ENCODE data around the gene SNED1. TPM values are rescaled to one million over a fixed set of nuclear protein-coding genes. Genes with fewer than 3 reads are reported as not detected.

The SNED1 gene
- total and polyA plus RNA-seq, 2 experiments from 2014 or later, result 1.5 to 2.8 TPM

DNA sequence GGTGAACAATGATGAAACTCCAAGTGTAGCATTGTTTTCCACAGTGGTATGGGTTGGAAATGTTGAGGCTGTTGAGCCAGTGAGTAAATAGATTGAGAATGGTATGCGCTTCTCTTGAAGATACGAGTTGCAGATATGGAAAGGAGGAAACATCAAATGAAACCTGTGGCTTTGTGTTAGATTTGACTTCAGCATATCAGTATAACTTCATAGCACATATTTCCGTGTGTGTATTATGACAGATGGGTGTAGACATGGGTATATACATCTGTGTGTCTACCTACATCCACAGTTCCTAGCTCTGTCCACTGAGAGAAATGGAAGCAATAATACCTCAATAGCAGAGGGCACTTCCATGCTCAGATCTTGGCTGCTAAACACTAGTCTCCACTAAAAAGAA is 8.0 kb downstream of the SNED1 start:
- Histone ChIP-seq H3K4me1 (ENCODE audit: insufficient read depth) (peaks cover 19% of the 10 kb centered on the region), H3K9me2 (ENCODE audit: insufficient read depth) (no peaks in the 10 kb centered on the region), H4K20me1 (replicated peaks; ENCODE audit: insufficient read depth) (no peaks in the 10 kb centered on the region), H3F3A (replicated peaks; ENCODE audit: low read depth) (0 out of 2 replicates have a peak, but pooled peaks cover 4% of the 10 kb centered on the region), H3K27ac (ENCODE audit: low read depth) (no peak overlapping the region), H2AFZ (no peak overlapping the region), H3K79me2 (replicated peaks; ENCODE audit: insufficient read depth) (no peaks in the 10 kb centered on the region), H3K27me3 (ENCODE audit: insufficient read depth) (no peaks in the 10 kb centered on the region), H3K4me2 (no peak overlapping the region), H3K4me3 (no peak overlapping the region), H3K36me3 (ENCODE audit: insufficient read depth) (no peaks in the 10 kb centered on the region)
- ATAC-seq, result no peak
- Mint-ChIP-seq H3K4me3 (no peak overlapping the region), H3K9me3 (peaks cover 35% of the 10 kb centered on the region), H3K36me3 (ENCODE audit: low read depth) (peaks cover 23% of the 10 kb centered on the region), H3K27ac (no peak overlapping the region), H3K4me1 (peaks cover 20% of the 10 kb centered on the region), H3K27me3 (ENCODE audit: insufficient read depth, low read depth, poor library complexity) (peaks cover 14% of the 10 kb centered on the region)
- DNase-seq (ENCODE audit: low spot score), result no peak
- TF ChIP-seq ZNF462 (CRISPR knock-in tag; IDR thresholded peaks at IDR 0.05), result no peak
- TF ChIP-seq ZNF331 (CRISPR knock-in tag; IDR thresholded peaks at IDR 0.05; ENCODE audit: low read depth), result no peak
- no peak for TF ChIP-seq CREB1 (CRISPR knock-in tag; IDR thresholded peaks at IDR 0.05; ENCODE audit: low read depth)
- TF ChIP-seq EZH2phosphoT487 (IDR thresholded peaks at IDR 0.05; ENCODE audit: unreplicated experiment), result no peak
- TF ChIP-seq EZH2 (IDR thresholded peaks at IDR 0.05; ENCODE audit: low read depth, unreplicated experiment), result no peak

DNA sequence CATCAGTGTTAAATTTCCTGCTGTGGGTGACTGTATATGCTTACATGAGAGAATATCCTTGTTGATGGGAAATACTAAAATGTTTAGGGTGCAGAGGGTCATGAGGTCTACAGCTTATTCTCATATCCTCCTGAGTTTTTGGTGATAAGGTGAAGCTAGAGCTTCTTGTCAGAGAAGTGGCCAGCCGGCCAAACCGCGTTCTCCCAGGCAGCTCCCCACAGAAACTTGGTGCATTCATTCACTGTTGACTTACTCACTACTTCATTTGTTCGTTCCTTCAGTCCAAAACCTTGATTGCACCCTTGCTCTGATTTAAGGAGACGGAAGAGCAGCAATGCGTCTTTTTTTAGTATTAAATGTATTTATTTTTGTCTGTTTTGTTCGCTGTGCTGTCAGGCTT is 8.7 kb downstream of the SNED1 start:
- no peak for ATAC-seq
- Histone ChIP-seq H3K4me2 (no peak overlapping the region), H3F3A (replicated peaks; ENCODE audit: low read depth) (0 out of 2 replicates have a peak, but pooled peaks cover 4% of the 10 kb centered on the region), H2AFZ (no peak overlapping the region), H3K9me2 (ENCODE audit: insufficient read depth) (no peaks in the 10 kb centered on the region), H3K36me3 (ENCODE audit: insufficient read depth) (no peaks in the 10 kb centered on the region), H3K27me3 (ENCODE audit: insufficient read depth) (no peaks in the 10 kb centered on the region), H4K20me1 (replicated peaks; ENCODE audit: insufficient read depth) (no peaks in the 10 kb centered on the region), H3K4me3 (no peak overlapping the region), H3K79me2 (replicated peaks; ENCODE audit: insufficient read depth) (no peaks in the 10 kb centered on the region), H3K4me1 (ENCODE audit: insufficient read depth) (peaks cover 19% of the 10 kb centered on the region), H3K27ac (ENCODE audit: low read depth) (no peak overlapping the region)
- Mint-ChIP-seq H3K27me3 (ENCODE audit: insufficient read depth, low read depth, poor library complexity) (peaks cover 10% of the 10 kb centered on the region), H3K36me3 (ENCODE audit: low read depth) (peaks cover 23% of the 10 kb centered on the region), H3K4me1 (peaks cover 20% of the 10 kb centered on the region), H3K9me3 (peaks cover 35% of the 10 kb centered on the region), H3K4me3 (no peak overlapping the region), H3K27ac (no peak overlapping the region)
- DNase-seq (ENCODE audit: low spot score), result no peak
- no peak for TF ChIP-seq CREB1 (CRISPR knock-in tag; IDR thresholded peaks at IDR 0.05; ENCODE audit: low read depth)
- TF ChIP-seq ZNF114 (CRISPR knock-in tag; IDR thresholded peaks at IDR 0.05), result no peak
- no peak for TF ChIP-seq JUNB (IDR thresholded peaks at IDR 0.05; ENCODE audit: unreplicated experiment)
- TF ChIP-seq ZNF331 (CRISPR knock-in tag; IDR thresholded peaks at IDR 0.05; ENCODE audit: low read depth), result no peak
- TF ChIP-seq, protein P1, sequence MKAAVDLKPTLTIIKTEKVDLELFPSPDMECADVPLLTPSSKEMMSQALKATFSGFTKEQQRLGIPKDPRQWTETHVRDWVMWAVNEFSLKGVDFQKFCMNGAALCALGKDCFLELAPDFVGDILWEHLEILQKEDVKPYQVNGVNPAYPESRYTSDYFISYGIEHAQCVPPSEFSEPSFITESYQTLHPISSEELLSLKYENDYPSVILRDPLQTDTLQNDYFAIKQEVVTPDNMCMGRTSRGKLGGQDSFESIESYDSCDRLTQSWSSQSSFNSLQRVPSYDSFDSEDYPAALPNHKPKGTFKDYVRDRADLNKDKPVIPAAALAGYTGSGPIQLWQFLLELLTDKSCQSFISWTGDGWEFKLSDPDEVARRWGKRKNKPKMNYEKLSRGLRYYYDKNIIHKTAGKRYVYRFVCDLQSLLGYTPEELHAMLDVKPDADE (IDR thresholded peaks at IDR 0.05), result no peak
- TF ChIP-seq, protein P2, sequence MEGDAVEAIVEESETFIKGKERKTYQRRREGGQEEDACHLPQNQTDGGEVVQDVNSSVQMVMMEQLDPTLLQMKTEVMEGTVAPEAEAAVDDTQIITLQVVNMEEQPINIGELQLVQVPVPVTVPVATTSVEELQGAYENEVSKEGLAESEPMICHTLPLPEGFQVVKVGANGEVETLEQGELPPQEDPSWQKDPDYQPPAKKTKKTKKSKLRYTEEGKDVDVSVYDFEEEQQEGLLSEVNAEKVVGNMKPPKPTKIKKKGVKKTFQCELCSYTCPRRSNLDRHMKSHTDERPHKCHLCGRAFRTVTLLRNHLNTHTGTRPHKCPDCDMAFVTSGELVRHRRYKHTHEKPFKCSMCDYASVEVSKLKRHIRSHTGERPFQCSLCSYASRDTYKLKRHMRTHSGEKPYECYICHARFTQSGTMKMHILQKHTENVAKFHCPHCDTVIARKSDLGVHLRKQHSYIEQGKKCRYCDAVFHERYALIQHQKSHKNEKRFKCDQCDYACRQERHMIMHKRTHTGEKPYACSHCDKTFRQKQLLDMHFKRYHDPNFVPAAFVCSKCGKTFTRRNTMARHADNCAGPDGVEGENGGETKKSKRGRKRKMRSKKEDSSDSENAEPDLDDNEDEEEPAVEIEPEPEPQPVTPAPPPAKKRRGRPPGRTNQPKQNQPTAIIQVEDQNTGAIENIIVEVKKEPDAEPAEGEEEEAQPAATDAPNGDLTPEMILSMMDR (conservative IDR thresholded peaks at IDR 0.05; ENCODE audit: low read depth in 2 of 2), result no peak
- no peak for TF ChIP-seq EZH2phosphoT487 (IDR thresholded peaks at IDR 0.05; ENCODE audit: unreplicated experiment)

Data from GM23338 (cell line).